ENCODE results near the gene ZNF507.

The ZNF507 gene
- total RNA-seq, result 28.7 to 61.0 reads per million in 2 donors

DNA sequence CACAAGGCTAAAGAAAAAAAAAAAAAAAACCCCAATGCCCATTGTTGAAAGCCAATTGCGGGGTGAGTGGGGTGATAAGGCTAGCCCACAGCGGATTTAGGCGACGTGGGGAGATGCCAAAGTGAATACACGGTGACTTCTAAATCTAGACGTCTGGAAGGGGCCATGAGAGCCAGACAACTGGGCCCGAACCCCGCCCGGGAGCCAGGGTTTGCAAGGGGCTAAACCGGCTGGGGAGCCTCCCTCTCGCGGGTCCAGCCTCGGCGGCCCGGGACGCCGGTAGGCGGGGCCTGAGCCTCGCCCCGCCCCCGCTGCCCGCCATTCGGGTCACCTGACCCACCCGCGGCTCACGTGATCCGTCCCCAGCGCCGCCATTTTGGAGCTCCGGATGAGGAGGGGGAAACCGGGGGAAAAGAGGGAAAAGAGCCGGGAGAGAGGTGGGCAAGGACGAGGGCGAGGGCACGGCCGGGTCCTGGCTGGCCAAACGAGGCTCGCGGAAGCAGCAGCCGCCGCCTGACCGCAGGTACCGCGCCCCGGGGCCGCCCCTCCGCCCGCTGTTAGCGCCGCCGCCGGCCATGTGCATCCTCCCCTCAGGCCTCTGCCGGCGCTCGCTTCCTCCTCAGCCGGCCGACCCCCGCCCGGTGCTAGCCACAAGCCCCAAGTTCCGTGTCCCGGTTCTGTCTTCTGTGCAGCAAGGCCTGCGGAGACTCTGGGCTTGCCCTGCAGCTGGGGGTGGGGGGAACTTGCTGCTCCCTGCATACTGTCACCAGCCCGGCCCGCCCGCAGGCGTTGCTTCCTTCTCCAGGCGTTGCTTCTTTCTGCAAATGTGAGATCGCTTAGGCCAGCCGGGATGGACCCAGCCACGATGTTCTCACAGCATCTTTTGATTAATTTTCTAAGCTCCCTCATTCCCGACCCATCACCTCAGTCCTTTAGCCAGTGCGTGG, at the start of gene ZNF507:
Gene ZNF507 (plus strand): TSS at position 350 of the 947 bp plus-strand sequence. CDS start 7,221 bp downstream, outside the sequence.
- DNase-seq, result peak; percentile 74

DNA sequence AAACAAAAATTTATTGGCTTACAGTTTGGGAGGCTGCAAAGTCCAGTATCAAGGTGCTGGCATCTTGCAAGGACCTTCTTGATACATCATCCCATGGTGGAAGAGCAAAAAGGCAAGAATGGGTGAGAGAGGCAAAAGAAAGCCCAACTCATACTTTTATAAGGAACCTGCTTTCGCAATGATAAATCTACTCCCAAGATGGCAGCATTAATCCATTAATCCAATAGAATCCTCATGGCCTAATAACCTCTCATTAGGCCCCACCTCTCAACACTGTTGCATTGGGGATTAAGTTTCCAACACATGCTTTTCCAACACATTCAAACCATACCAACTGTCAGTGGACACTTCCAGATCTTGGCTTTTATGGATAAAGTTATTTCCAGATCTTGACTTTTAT, 48.7 kb upstream of the ZNF507 start:
- DNase-seq, result no peak

- no peak for DNase-seq
Observed at GRCh38 chr19:32302778-32303177, 42.6 kb upstream of the ZNF507 start.

DNA sequence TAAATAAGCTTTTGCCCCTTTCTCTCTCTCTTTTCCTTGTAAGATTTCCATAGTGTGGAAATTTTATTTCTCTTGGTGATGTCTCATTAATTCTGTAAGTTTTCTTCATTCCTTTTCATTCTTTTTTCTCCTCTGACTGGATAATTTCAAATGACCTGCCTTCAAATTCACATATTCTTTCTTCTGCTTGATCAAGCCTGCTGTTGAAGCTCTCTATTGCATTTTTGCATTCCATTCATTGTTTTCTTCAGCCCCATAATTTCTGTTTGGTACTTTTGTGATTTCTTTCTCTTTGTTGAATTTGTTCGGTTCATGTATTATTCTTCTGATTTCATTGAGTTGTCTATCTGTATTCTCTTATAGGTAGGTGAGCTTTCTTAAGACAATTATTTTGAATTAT, 42.2 kb upstream of the ZNF507 start:
- no peak for DNase-seq

- DNase-seq, result no peak
Observed at GRCh38 chr19:32307591-32307990, 37.8 kb upstream of the ZNF507 start.

GRCh38 chr19:32308431-32309077, 36.9 kb upstream of the ZNF507 start:
- no peak for DNase-seq

- no peak for DNase-seq
Observed at GRCh38 chr19:32309711-32310390, 35.6 kb upstream of the ZNF507 start.

DNA sequence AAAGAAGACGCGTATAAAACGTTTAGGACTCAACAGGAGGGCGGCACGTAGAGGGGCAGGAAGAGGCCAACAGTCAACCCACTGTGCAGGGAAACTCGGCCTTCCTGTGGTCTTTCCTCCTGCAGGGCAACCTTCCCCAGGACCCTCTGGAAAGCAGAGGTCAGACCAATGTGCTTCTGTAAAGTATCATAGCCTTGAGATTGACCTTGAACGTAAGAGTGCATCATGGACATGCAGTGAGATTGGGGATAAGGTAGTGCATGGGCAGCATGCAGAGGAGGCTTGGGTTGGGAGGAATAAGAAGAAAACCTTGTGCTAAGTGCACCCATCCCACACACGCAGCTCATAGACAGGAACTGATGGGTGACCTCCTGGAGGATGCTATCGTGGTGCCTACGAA, 34.0 kb upstream of the ZNF507 start:
- no peak for DNase-seq

GRCh38 chr19:32313569-32314265, 31.7 kb upstream of the ZNF507 start:
- no peak for DNase-seq

DNA sequence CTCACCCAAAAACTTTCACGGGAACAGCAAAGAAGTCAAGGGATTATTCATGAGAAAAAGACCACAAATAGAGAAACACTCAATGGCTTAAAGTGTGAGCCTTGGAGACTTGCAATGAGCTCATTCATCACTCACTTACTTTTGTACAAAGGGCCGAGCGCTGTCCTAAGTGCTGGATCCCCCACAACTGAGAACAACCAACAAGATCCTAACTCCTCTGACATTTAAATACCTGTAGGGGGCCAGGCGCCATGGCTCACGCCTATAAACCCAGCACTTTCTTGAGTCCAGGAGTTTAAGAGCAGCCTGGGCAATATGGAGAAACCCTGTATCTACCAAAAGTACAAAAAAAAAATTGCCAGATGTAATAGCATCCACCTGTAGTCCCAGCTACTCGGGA, 29.4 kb upstream of the ZNF507 start:
- DNase-seq, result no peak

- no peak for DNase-seq
Observed at GRCh38 chr19:32317086-32317485, 28.3 kb upstream of the ZNF507 start.

- no peak for DNase-seq
Observed at GRCh38 chr19:32318884-32319520, 26.4 kb upstream of the ZNF507 start.

- DNase-seq, result no peak
Observed at GRCh38 chr19:32322541-32322940, 22.9 kb upstream of the ZNF507 start.

DNA sequence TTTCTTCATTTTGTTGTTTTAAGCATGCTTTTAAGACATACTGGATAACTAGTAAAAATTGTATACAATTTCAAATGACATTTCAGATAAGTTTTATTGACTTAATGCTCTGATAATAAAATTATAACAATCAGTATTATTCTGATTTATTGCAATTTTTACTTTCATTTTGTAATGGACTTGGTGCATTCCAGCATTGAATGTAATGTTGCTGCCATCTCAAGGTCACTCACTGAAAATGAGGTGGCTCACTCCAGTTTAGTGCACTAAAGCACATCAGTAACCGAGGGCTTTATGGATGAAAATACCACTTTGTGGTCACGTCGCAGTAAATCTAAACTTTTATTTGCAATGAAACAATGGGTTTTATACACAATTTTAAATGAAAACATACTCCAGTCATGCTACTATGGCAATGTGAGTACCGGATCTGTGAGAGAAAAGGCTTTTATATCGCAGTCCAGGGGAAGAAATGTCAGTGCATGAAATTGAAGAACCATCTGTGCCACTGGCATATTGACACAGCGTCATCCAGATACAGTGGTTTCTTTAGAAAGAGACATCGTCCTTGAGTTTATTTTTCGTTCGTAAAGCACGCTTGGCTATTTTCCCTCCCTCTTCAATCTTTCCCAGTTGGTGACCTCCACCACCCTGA, 20.7 kb upstream of the ZNF507 start:
- DNase-seq, result no peak

GRCh38 chr19:32330213-32330857, 15.1 kb upstream of the ZNF507 start:
- no peak for DNase-seq

GRCh38 chr19:32333227-32333626, 12.2 kb upstream of the ZNF507 start:
- DNase-seq, result no peak

GRCh38 chr19:32336259-32337083, 8.9 kb upstream of the ZNF507 start:
- DNase-seq, result no peak

- DNase-seq, result no peak
Observed at GRCh38 chr19:32337084-32337808, 8.2 kb upstream of the ZNF507 start.

- DNase-seq, result no peak
Observed at GRCh38 chr19:32339423-32339822, 6.0 kb upstream of the ZNF507 start.
